ENCODE results near the gene KIRREL3.

Gene KIRREL3

DNA sequence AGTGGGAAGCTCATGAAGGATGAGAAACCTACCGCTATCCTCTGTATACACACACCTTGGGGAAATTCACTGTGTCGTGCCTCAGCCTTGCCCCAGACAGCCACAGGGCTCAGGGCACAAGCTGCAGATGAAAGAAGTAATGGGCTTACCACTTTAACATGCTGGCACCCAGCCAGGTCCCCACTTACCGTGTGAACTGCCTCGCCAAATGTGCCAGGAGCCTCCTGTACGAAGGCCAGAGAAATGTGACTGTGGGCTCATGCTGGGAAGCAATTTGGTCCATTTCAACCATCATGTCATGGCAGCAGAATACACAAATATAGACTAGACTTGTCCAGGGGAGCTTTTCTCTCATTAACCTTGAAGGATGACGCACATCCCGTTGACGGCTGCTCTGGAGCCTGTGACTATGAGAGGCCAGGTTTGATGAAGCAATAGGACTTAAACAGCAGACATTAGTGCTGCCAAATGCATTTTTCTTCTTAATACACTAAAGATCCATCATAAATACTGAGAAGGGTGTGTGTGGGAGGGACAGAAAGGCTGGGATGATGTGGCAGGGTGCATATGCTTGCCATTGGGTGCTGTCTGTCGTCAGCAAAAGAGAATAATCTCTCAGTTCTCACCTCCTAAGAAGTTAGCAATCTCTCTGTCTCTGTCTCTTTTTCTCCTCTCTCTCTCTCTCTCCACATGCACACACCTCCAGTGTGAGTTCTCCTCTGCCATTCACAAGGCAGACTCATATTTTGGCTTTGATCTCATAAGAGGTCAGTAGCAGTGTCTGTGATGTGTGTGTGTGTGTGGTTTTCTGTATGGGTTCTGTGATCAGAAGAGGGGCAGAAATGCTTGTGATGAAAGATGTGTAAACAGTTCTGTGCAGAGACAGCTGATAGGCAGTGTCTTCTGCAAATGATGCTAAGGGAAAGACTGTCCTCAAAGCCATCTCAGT is 142.4 kb downstream of the KIRREL3 start:
- no peak overlapping the region for H3K4me3 ChIP-seq (ENCODE audit: low read depth, low read length)
- DNase-seq (ENCODE audit: low read depth, low spot score): peak; percentile 78
- TF ChIP-seq, protein P1, sequence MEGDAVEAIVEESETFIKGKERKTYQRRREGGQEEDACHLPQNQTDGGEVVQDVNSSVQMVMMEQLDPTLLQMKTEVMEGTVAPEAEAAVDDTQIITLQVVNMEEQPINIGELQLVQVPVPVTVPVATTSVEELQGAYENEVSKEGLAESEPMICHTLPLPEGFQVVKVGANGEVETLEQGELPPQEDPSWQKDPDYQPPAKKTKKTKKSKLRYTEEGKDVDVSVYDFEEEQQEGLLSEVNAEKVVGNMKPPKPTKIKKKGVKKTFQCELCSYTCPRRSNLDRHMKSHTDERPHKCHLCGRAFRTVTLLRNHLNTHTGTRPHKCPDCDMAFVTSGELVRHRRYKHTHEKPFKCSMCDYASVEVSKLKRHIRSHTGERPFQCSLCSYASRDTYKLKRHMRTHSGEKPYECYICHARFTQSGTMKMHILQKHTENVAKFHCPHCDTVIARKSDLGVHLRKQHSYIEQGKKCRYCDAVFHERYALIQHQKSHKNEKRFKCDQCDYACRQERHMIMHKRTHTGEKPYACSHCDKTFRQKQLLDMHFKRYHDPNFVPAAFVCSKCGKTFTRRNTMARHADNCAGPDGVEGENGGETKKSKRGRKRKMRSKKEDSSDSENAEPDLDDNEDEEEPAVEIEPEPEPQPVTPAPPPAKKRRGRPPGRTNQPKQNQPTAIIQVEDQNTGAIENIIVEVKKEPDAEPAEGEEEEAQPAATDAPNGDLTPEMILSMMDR (IDR thresholded peaks at IDR 0.05; ENCODE audit: low read depth, low read length): no peak
- in situ Hi-C loops (cut with HindIII; ENCODE audit: low sequenced_read_pairs): no loop called here

DNA sequence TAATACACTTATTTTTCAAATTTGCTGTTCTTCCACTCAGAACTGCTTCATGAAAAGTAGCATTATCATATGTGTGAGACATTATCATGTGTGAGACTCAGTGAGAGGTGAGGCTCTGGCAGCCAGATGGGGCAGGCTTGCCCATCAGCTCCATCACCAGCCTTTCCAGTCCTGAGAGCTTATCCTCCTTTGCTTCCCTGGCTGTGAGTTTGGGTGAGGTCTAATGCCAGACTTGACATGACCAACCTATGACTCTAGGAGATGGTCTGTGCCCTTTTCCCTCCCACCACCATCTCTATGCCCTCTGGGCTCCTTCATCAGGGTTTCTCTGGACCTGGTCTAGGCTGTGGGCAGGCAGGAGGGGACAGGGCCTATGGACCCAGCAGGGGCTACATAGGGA is 145.0 kb downstream of the KIRREL3 start:
- no peak overlapping the region for H3K4me3 ChIP-seq (ENCODE audit: low read depth, low read length)
- in situ Hi-C loops (cut with HindIII; ENCODE audit: low sequenced_read_pairs): no loop called here
- no peak for DNase-seq (ENCODE audit: low read depth, low spot score)
- TF ChIP-seq, protein P1 (IDR thresholded peaks at IDR 0.05; ENCODE audit: low read depth, low read length): no peak

DNA sequence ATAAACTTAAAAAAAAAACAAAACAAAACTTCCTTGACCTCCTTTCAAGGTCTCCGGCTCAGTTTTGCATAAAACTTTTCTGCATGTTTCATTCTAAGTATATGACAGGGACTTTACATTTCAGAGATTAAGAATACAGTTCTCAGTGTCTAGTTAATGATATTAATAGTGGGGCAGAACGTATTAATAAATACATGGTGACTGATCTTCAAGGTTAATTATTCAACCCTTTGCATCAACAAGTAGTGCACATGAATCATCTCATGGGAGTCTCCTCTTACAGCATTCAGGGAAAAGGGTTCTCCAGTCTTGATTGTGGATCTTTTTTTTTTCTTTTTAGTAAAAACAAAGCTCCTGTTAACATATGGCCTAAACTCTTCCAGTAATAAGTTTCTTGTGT is 146.8 kb downstream of the KIRREL3 start:
- DNase-seq (ENCODE audit: low read depth, low spot score): no peak
- no peak overlapping the region for H3K4me3 ChIP-seq (ENCODE audit: low read depth, low read length)
- in situ Hi-C loops (cut with HindIII; ENCODE audit: low sequenced_read_pairs): no loop called here
- TF ChIP-seq, protein P1 (IDR thresholded peaks at IDR 0.05; ENCODE audit: low read depth, low read length): no peak

DNA sequence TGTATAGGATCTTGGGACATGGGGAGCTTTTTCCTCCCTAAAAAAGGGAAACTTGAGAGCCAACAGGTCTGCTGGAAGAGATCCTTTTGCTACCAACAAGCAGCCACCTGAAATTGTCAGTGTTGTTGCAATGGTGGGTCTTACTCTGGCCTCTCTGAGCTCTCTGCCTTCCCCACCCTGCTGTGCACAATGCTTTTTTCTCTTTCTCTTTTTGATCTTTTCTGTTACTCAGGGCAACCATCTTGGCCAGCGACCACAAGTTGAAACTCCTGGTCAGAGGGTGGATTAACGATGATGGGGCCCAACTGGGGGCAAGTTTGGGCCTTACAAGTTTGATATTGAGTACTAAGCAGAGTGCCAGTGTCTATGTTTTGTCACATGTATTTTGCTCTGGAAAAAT is 155.8 kb downstream of the KIRREL3 start:
- in situ Hi-C loops (cut with HindIII; ENCODE audit: low sequenced_read_pairs): no loop called here
- no peak for DNase-seq (ENCODE audit: low read depth, low spot score)
- TF ChIP-seq, protein P1 (IDR thresholded peaks at IDR 0.05; ENCODE audit: low read depth, low read length): no peak
- no peak overlapping the region for H3K4me3 ChIP-seq (ENCODE audit: low read depth, low read length)

DNA sequence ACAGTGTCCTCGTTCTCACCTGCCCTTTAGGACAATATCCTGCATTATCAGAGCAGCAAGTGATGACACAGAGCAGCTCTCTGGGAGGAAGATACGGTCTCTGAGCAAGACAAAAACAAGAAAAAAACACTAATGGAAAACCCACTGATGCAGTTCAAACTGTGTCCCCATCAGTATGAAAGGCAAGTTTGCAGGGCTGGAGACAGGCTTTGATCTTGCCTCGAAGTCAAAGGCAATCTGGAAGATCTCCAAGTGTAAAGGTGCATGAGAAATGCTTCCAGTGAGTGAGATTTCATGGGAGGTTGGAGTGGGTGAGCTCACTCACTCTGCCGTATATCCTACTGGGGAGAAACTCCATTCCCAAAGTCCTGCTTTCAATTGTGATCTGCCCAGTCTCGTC is 157.5 kb downstream of the KIRREL3 start:
- in situ Hi-C loops (cut with HindIII; ENCODE audit: low sequenced_read_pairs): no loop called here
- no peak overlapping the region for H3K4me3 ChIP-seq (ENCODE audit: low read depth, low read length)

DNA sequence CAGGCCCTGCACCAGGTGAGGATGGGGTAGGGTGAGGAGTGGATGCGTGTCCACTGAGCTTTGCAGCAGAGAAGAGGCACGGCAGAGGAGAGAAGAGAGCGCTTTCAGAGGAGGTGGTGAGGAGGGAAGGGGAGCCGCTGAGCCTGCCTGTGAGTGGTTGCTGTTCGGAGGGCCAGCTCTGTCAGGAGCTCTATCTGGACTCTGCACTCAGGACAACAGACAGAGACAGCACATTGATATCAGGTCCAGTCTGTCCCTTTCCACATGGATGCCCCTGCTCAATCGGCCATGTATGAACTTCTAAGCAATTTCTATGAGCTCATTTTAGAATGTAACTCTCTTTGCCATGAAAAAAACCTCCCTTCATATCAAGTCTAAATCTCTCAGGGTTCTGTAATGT is 158.6 kb downstream of the KIRREL3 start:
- DNase-seq (ENCODE audit: low read depth, low spot score): no peak
- H3K4me3 ChIP-seq (ENCODE audit: low read depth, low read length): no peak overlapping the region
- TF ChIP-seq, protein P1 (IDR thresholded peaks at IDR 0.05; ENCODE audit: low read depth, low read length): no peak
- in situ Hi-C loops (cut with HindIII; ENCODE audit: low sequenced_read_pairs): no loop called here

More for the DNA sequence above, 157.5 kb downstream of the KIRREL3 start:
- TF ChIP-seq, protein P1 (IDR thresholded peaks at IDR 0.05; ENCODE audit: low read depth, low read length): no peak
- DNase-seq (ENCODE audit: low read depth, low spot score): no peak

Measured in astrocyte of the spinal cord (primary cell).